BE2C (cell line): ENCODE data around the gene TICRR.

ENCODE experiments used
- DNase-seq: peaks from one replicate; pipeline ENCODE4 v3.0.0-alpha.2; 2020
- H3K27me3 ChIP-seq: fragments of 250-450 bp; sonication (Bioruptor Pico); 2 replicates; pipeline ENCODE4 v1.5.1; 2020; ENCODE audit warnings: mild to moderate bottlenecking
- H3K36me3 ChIP-seq: fragments of 250-450 bp; sonication (Bioruptor Pico); 2 replicates; pipeline ENCODE4 v1.5.1; 2020; ENCODE audit warnings: mild to moderate bottlenecking
- H3K4me1 ChIP-seq: fragments of 250-450 bp; sonication (Bioruptor Pico); 2 replicates; pipeline ENCODE4 v1.5.1; 2020
- H3K4me3 ChIP-seq: 2 replicates; pipeline ENCODE4 v1.5.1; 2011; ENCODE audit warnings: low read depth, low read length
- H3K9me3 ChIP-seq: fragments of 250-450 bp; sonication (Bioruptor Pico); 2 replicates; pipeline ENCODE4 v1.5.1; 2020
- TF ChIP-seq, protein P1 (sequence below): IDR thresholded peaks from 2 replicates; pipeline ENCODE4 v1.5.1; 2012; ENCODE audit warnings: mild to moderate bottlenecking, low read depth, low read length

Gene TICRR

GRCh38 chr15:89646416-89647141, 71.3 kb downstream of the TICRR start:
- no peaks in the 10 kb centered on the region for H3K9me3 ChIP-seq
- peaks cover 18% of the 10 kb centered on the region for H3K36me3 ChIP-seq
- H3K4me1 ChIP-seq: no peaks in the 10 kb centered on the region
- TF ChIP-seq, protein P1, sequence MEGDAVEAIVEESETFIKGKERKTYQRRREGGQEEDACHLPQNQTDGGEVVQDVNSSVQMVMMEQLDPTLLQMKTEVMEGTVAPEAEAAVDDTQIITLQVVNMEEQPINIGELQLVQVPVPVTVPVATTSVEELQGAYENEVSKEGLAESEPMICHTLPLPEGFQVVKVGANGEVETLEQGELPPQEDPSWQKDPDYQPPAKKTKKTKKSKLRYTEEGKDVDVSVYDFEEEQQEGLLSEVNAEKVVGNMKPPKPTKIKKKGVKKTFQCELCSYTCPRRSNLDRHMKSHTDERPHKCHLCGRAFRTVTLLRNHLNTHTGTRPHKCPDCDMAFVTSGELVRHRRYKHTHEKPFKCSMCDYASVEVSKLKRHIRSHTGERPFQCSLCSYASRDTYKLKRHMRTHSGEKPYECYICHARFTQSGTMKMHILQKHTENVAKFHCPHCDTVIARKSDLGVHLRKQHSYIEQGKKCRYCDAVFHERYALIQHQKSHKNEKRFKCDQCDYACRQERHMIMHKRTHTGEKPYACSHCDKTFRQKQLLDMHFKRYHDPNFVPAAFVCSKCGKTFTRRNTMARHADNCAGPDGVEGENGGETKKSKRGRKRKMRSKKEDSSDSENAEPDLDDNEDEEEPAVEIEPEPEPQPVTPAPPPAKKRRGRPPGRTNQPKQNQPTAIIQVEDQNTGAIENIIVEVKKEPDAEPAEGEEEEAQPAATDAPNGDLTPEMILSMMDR: no peak
- no peak for DNase-seq
- H3K4me3 ChIP-seq: no peak overlapping the region
- H3K27me3 ChIP-seq: no peaks in the 10 kb centered on the region

DNA sequence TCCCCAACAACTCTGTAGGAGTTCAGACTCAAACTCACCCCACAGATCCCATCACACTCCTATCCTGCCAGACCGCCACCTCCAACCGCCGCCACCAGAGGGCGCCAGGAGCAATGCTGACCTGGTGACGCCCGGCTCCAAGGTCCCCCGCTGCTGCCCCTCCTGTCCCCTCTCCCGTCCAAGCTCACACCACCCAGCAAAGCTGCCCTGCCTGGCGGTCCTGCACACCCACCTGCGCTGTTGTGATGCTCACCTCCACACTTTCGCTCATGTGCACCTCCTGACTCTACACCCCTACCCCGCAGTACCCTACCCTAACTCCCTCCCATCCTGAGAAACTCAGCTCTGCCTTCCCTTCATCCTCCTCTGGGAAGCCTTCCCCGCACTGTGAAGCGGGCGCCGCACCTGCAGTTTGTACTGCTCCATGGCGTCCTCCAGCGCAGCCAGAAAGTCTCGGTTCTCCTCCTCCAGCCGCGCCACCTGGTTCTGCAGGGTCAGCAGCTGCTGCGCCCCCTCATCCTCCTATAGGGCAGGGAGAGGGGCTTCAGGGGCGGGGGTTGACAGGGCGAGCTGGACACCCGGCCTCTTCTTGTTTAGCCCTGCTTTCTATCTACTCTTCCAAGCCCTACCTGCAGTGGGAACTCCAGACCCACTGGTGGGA, 72.1 kb downstream of the TICRR start:
- Histone ChIP-seq H3K9me3 (no peaks in the 10 kb centered on the region), H3K36me3 (peaks cover 18% of the 10 kb centered on the region), H3K27me3 (no peaks in the 10 kb centered on the region), H3K4me3 (no peak overlapping the region), H3K4me1 (no peaks in the 10 kb centered on the region)
- DNase-seq: peak; percentile 83
- TF ChIP-seq, protein P1: peak; percentile 82

DNA sequence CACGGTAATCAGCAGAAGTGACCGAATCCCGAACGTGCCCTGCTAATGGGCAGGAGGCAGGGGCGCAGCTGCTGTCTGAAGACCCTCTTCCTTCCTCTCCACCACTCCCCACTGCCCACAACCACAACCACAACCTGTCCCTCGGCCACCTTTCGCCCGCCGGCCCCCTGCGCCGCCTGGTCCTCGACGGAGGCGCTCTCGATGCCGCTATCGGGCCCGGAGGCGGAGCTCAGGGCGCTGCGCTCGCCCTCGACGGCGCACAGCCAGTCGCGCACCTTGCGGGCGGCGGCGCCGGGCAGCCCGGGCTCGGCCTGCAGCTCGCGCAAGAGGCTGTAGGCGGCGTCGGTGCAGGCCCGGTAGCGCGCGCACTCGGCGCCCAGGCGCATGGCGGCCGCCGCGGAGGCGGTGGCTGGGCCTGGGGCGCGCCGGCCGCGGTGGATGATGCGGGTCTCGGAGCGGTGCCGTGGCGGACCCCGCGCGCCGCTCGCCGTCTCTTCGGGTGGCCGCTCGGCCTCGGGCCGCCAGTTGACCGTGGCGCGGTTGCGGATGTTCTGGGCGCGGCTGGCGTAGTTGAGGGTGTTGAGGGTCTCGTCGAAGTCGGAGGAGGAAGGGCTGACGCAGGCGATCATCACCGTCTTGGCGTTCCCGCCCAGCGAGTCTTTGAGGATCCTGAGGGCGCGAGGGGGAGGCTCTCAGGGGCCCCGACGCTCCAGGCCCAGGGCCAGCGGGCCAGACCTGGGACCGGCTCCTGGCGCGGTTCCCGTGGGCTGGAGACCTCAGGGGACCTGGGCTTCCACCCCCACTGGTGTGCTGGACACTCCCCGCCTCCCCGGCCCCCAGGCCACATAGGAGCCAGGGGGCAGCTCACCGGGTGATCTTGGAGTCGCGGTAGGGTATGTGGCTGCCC, 73.1 kb downstream of the TICRR start:
- H3K36me3 ChIP-seq: peaks cover 18% of the 10 kb centered on the region
- peak; percentile 12 for DNase-seq
- no peaks in the 10 kb centered on the region for H3K4me1 ChIP-seq
- H3K9me3 ChIP-seq: no peaks in the 10 kb centered on the region
- no peaks in the 10 kb centered on the region for H3K27me3 ChIP-seq
- TF ChIP-seq, protein P1: no peak
- H3K4me3 ChIP-seq: no peak overlapping the region

DNA sequence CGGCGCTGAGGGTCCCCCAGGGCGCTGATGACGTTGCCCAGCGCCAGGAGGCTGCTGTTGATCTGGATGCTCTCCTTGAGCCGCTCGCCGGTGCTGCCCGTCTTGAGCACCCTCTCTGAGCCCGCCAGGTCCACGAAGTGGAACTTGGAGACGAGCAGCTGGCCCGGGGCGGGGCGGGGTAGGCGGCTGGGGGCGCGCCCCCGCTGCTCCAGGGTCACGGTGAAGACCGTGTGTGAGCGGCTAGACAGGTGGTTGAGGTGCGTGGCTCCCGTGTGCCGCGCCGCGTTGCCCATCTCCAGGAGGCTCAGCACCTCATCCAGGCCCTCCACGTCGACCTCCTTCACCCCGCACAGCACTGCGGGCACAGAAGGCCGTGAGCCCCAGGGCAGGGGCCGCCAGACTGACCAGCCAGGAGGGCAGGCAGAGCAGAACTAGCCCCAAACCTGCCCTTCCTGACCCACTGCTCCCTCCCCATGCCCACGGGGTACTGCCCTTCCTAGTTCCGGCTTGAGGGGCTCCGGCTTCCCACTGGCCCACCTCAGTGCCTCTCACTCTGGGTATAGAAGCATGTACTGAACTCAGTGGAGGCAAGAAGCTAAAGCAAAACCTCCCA, 73.8 kb downstream of the TICRR start:
- peaks cover 18% of the 10 kb centered on the region for H3K36me3 ChIP-seq
- no peak for DNase-seq
- H3K4me1 ChIP-seq: no peaks in the 10 kb centered on the region
- no peaks in the 10 kb centered on the region for H3K27me3 ChIP-seq
- TF ChIP-seq, protein P1: no peak
- no peak overlapping the region for H3K4me3 ChIP-seq
- no peaks in the 10 kb centered on the region for H3K9me3 ChIP-seq

- Histone ChIP-seq H3K4me1 (no peaks in the 10 kb centered on the region), H3K36me3 (peaks cover 17% of the 10 kb centered on the region)
- TF ChIP-seq, protein P1: no peak
Measured at GRCh38 chr15:89649716-89650115, 74.4 kb downstream of the TICRR start.

More at GRCh38 chr15:89649716-89650115, 74.4 kb downstream of the TICRR start:
- Histone ChIP-seq H3K4me3 (no peak overlapping the region), H3K9me3 (no peaks in the 10 kb centered on the region), H3K27me3 (no peaks in the 10 kb centered on the region)
- no peak for DNase-seq
